Spleen (tissue), 7 donors: ENCODE results near the gene DCAF4.

Experiments
- POLR2A ChIP-seq, 3 donors: fragments of 450-650 bp; IDR thresholded peaks; one replicate each; pipeline ENCODE4 v1.5.1; 2017; ENCODE audit warnings: antibody characterized with exemption in 3 of 3, mild to moderate bottlenecking in 1 of 3
- POLR2AphosphoS5 ChIP-seq, 3 donors: sonication (generic); formaldehyde crosslinking; IDR thresholded peaks; one replicate each; pipeline ENCODE4 v1.5.1; 2017; ENCODE audit warnings: antibody characterized with exemption in 3 of 3
- TF ChIP-seq, protein P1 (sequence below), 11 experiments: fragments of 200-600 bp in 7 of 11; fragments of 450-650 bp in 4 of 11; sonication (generic) in 4 of 11; IDR thresholded peaks in 8 of 11; conservative IDR thresholded peaks in 3 of 11; 1 replicate in 7 of 11; 2 replicates in 4 of 11; pipeline versions ENCODE4 v1.4.0 to v1.8.0; 2016 to 2021; ENCODE audit warnings: antibody characterized with exemption in 11 of 11, inconsistent platforms in 4 of 11, mild to moderate bottlenecking in 1 of 11
- donor health status: DM: no; HTN: no; CAD: no; lungs with moderate emphysema.
- donor health status: DM: no; HTN: no; CAD: no.
- donor health status: DM: no; HTN: no; CAD: no.

DNA sequence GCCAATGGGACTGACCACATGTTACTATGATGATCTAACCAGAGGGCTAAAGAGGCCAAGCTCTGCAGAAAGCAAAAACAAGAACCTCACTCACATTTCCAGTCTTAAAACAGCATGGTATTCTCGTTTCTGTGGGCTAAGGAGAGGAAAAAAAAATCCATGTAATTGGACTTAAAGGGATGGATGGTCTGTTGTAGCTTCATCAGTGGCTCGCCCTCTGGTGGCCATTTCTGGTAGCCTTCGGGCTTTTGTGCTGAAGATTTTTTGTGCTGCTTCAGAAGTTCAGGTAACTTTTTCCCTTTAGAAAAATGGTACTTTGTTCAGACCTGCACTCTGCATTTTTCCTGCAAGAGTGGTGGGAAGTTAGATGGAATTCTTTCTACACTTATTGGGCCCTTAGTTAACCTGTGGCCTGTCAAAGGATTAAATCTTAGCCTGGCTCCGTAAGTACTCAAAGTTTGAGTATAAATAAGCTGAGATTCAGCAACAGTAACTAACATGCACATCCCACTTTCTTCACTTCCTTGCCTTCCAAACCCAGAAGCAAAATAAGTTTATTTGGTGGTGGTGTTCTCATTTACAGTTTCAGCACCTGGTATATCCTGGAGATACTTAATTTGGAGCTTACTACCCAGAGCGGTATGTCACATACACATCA, 22.3 kb downstream of the DCAF4 start:
- TF ChIP-seq, protein P1, sequence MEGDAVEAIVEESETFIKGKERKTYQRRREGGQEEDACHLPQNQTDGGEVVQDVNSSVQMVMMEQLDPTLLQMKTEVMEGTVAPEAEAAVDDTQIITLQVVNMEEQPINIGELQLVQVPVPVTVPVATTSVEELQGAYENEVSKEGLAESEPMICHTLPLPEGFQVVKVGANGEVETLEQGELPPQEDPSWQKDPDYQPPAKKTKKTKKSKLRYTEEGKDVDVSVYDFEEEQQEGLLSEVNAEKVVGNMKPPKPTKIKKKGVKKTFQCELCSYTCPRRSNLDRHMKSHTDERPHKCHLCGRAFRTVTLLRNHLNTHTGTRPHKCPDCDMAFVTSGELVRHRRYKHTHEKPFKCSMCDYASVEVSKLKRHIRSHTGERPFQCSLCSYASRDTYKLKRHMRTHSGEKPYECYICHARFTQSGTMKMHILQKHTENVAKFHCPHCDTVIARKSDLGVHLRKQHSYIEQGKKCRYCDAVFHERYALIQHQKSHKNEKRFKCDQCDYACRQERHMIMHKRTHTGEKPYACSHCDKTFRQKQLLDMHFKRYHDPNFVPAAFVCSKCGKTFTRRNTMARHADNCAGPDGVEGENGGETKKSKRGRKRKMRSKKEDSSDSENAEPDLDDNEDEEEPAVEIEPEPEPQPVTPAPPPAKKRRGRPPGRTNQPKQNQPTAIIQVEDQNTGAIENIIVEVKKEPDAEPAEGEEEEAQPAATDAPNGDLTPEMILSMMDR (IDR thresholded peaks at IDR 0.05 in 8 of 11, conservative IDR thresholded peaks at IDR 0.05 in 3 of 11) = peak; percentile 45 to 87 (median 73)
- TF ChIP-seq POLR2A (IDR thresholded peaks at IDR 0.05) (no peak), POLR2AphosphoS5 (IDR thresholded peaks at IDR 0.05) (no peak)
